Measurements from ENCODE around the gene RSPH6A. TPM values are rescaled to one million over a fixed set of nuclear protein-coding genes. Genes with fewer than 3 reads are reported as not detected.
"Not testable (repeated sequence)": the region's sequence is repeated elsewhere in the genome, so short reads cannot be mapped to it uniquely, and the experiment has no call there.

Gene RSPH6A
- total RNA-seq, 1 donor from 2014 or later = not detected

- no peak for FAIRE-seq
- no peak for DNase-seq (ENCODE audit: low spot score in 2 of 2)
Observed at GRCh38 chr19:45804959-45805230, 10.2 kb downstream of the RSPH6A start.

GRCh38 chr19:45804140-45804958, 10.8 kb downstream of the RSPH6A start:
- no peak for DNase-seq (ENCODE audit: low spot score in 2 of 2)
- FAIRE-seq = no peak

GRCh38 chr19:45801603-45802175, 13.4 kb downstream of the RSPH6A start:
- FAIRE-seq (no peak), DNase-seq (ENCODE audit: low spot score in 2 of 2) (no peak)

GRCh38 chr19:45800070-45800553, 15.0 kb downstream of the RSPH6A start:
- FAIRE-seq (no peak), DNase-seq (ENCODE audit: low spot score in 2 of 2) (no peak)

GRCh38 chr19:45799541-45799940, 15.6 kb downstream of the RSPH6A start:
- not testable (repeated sequence) for FAIRE-seq; DNase-seq (ENCODE audit: low spot score in 2 of 2)

- DNase-seq (ENCODE audit: low spot score in 2 of 2) (peak; percentile 65 to 82), FAIRE-seq (no peak)
Observed at GRCh38 chr19:45798995-45799517, 16.1 kb downstream of the RSPH6A start.

GRCh38 chr19:45794627-45795026, 20.5 kb downstream of the RSPH6A start:
- FAIRE-seq (no peak), DNase-seq (ENCODE audit: low spot score in 2 of 2) (no peak)

- FAIRE-seq (no peak), DNase-seq (ENCODE audit: low spot score in 2 of 2) (no peak)
Observed at GRCh38 chr19:45793876-45794275, 21.2 kb downstream of the RSPH6A start.

GRCh38 chr19:45793178-45793564, 21.9 kb downstream of the RSPH6A start:
- FAIRE-seq = no peak
- no peak for DNase-seq (ENCODE audit: low spot score in 2 of 2)

GRCh38 chr19:45792470-45793177, 22.5 kb downstream of the RSPH6A start, which contains the start of gene DMWD:
Gene DMWD, minus strand, starts transcription at chr19:45792845. Its CDS starts 89 bp downstream, at chr19:45792756.
- DNase-seq (ENCODE audit: low spot score in 2 of 2) = peak; percentile 99
- peak; percentile 98 for FAIRE-seq

GRCh38 chr19:45791744-45792469, 23.2 kb downstream of the RSPH6A start:
- FAIRE-seq = no peak
- DNase-seq (ENCODE audit: low spot score in 2 of 2) = peak in 1 of 2 donors; percentile 14

- DNase-seq (ENCODE audit: low spot score in 2 of 2) = peak; percentile 35 to 46
- FAIRE-seq = no peak
Observed at GRCh38 chr19:45790942-45791341, 24.2 kb downstream of the RSPH6A start.

GRCh38 chr19:45789035-45789786, 25.9 kb downstream of the RSPH6A start:
- FAIRE-seq = no peak
- DNase-seq (ENCODE audit: low spot score in 2 of 2) = no peak

GRCh38 chr19:45786533-45786894, 28.6 kb downstream of the RSPH6A start:
- peak in 1 of 2 donors; percentile 27 for DNase-seq (ENCODE audit: low spot score in 2 of 2)
- FAIRE-seq = no peak

GRCh38 chr19:45785781-45786532, 29.2 kb downstream of the RSPH6A start:
- FAIRE-seq = no peak
- peak in 1 of 2 donors; percentile 19 for DNase-seq (ENCODE audit: low spot score in 2 of 2)

GRCh38 chr19:45785097-45785496, 30.0 kb downstream of the RSPH6A start:
- FAIRE-seq (no peak), DNase-seq (ENCODE audit: low spot score in 2 of 2) (peak in 1 of 2 donors; percentile 26)

GRCh38 chr19:45784096-45784495, 31.0 kb downstream of the RSPH6A start:
- FAIRE-seq (no peak), DNase-seq (ENCODE audit: low spot score in 2 of 2) (peak in 1 of 2 donors; percentile 23)

GRCh38 chr19:45782820-45783785, 32.0 kb downstream of the RSPH6A start:
- DNase-seq (ENCODE audit: low spot score in 2 of 2) (peak in 1 of 2 donors; percentile 51), FAIRE-seq (no peak)

Data from frontal cortex (tissue), 4 donors.